WTC11 (cell line): ENCODE measurements around the gene TMEM63C.

Experiments
- CTCF ChIP-seq: fragments of 200-600 bp; IDR thresholded peaks from 2 replicates; pipeline ENCODE4 v1.8.0; 2022; ENCODE audit warnings: antibody characterized with exemption
- TEAD1 ChIP-seq: sonication (generic); formaldehyde crosslinking; IDR thresholded peaks from 2 replicates; pipeline ENCODE4 v1.8.0; 2022; ENCODE audit warnings: mild to moderate bottlenecking, missing genetic modification reagents
- USF1 ChIP-seq: sonication (generic); formaldehyde crosslinking; IDR thresholded peaks from 2 replicates; pipeline ENCODE4 v1.8.0; 2022; ENCODE audit warnings: mild to moderate bottlenecking, missing genetic modification reagents
- ZNF512 ChIP-seq: sonication (generic); formaldehyde crosslinking; IDR thresholded peaks from 2 replicates; pipeline ENCODE4 v1.8.1; 2022; ENCODE audit warnings: missing genetic modification reagents, borderline replicate concordance

GRCh38 chr14:77189479-77189878 is 7.9 kb downstream of the TMEM63C start:
- TF ChIP-seq CTCF: no peak
- no peak for TF ChIP-seq TEAD1 (CRISPR knock-in tag)
- no peak for TF ChIP-seq ZNF512 (CRISPR knock-in tag)
- no peak for TF ChIP-seq USF1
